Mesenchymal stem cell (in vitro differentiated cells and primary cell): ENCODE measurements around the gene OR13D1. TPM values are rescaled to one million over a fixed set of nuclear protein-coding genes. Genes with fewer than 3 reads are reported as not detected.
A peak's percentile ranks its signal among the peaks of the same experiment; 100 is the strongest.

Source experiments
- DNase-seq: peaks from one replicate; pipeline ENCODE4 v3.0.0-alpha.2; 2013
- H2AFZ ChIP-seq: one replicate; pipeline ENCODE4 v1.6.1; 2013; ENCODE audit warnings: low read depth, mild to moderate bottlenecking, control low read depth, inconsistent platforms, low read length, moderate library complexity
- H2AK5ac ChIP-seq: 2 replicates; pipeline ENCODE4 v1.6.1; 2013; ENCODE audit warnings: low read length, moderate library complexity, mild to moderate bottlenecking, inconsistent platforms; ENCODE audit not compliant: severe bottlenecking
- H2BK120ac ChIP-seq: one replicate; pipeline ENCODE4 v1.6.1; 2013; ENCODE audit warnings: low read depth, mild to moderate bottlenecking, inconsistent platforms, low read length, moderate library complexity
- H2BK12ac ChIP-seq, 2 experiments: one replicate each; pipeline ENCODE4 v1.6.1; 2013; ENCODE audit warnings: inconsistent platforms in 2 of 2, low read length in 2 of 2, mild to moderate bottlenecking in 2 of 2, moderate library complexity in 2 of 2, control low read depth in 1 of 2
- H2BK15ac ChIP-seq: one replicate; pipeline ENCODE4 v1.6.1; 2013; ENCODE audit warnings: mild to moderate bottlenecking, low read depth, inconsistent platforms; ENCODE audit not compliant: poor library complexity, severe bottlenecking
- H2BK5ac ChIP-seq: 2 replicates; pipeline ENCODE4 v1.6.1; 2013; ENCODE audit warnings: low read depth, mild to moderate bottlenecking, low read length, control low read depth, inconsistent platforms; ENCODE audit not compliant: poor library complexity, severe bottlenecking
- H3K14ac ChIP-seq, 2 experiments: one replicate each; pipeline ENCODE4 v1.6.1; 2013; ENCODE audit warnings: inconsistent platforms in 2 of 2, low read length in 2 of 2, control low read depth in 1 of 2, mild to moderate bottlenecking in 1 of 2, moderate library complexity in 1 of 2
- H3K18ac ChIP-seq, 2 experiments: one replicate each; pipeline ENCODE4 v1.6.1; 2013; ENCODE audit warnings: inconsistent platforms in 2 of 2, low read length in 2 of 2, control low read depth in 1 of 2, low read depth in 1 of 2, mild to moderate bottlenecking in 1 of 2
- H3K23ac ChIP-seq, 2 experiments: one replicate each; pipeline ENCODE4 v1.6.1; 2013; ENCODE audit warnings: inconsistent platforms in 2 of 2, low read length in 2 of 2, mild to moderate bottlenecking in 2 of 2, moderate library complexity in 2 of 2, control low read depth in 1 of 2
- H3K27ac ChIP-seq: 2 replicates; pipeline ENCODE4 v1.5.1; 2013; ENCODE audit warnings: mild to moderate bottlenecking, moderate library complexity, low read length, control low read depth, inconsistent platforms; ENCODE audit not compliant: poor library complexity, severe bottlenecking
- H3K27me3 ChIP-seq, 2 experiments: 2 replicates each; pipeline versions ENCODE4 v1.6.1 to v1.7.0; 2013; ENCODE audit warnings: low read length in 2 of 2, mild to moderate bottlenecking in 2 of 2, moderate library complexity in 2 of 2, control low read depth in 1 of 2, inconsistent platforms in 1 of 2; ENCODE audit not compliant: control insufficient read depth in 1 of 2, insufficient read depth in 1 of 2
- H3K36me3 ChIP-seq, 2 experiments: 2 replicates each; pipeline versions ENCODE4 v1.6.1 to v1.7.0; 2013; ENCODE audit warnings: low read length in 2 of 2, control low read depth in 1 of 2, inconsistent platforms in 1 of 2, low read depth in 1 of 2, mild to moderate bottlenecking in 1 of 2; ENCODE audit not compliant: insufficient read depth in 2 of 2, control insufficient read depth in 1 of 2
- H3K4ac ChIP-seq, 2 experiments: one replicate each; pipeline ENCODE4 v1.6.1; 2013; ENCODE audit warnings: inconsistent platforms in 2 of 2, low read length in 2 of 2, mild to moderate bottlenecking in 2 of 2, moderate library complexity in 2 of 2, control low read depth in 1 of 2, low read depth in 1 of 2
- H3K4me1 ChIP-seq: 2 replicates; pipeline ENCODE4 v1.6.1; 2013; ENCODE audit warnings: low read depth, low read length, control low read depth; ENCODE audit not compliant: control insufficient read depth, insufficient read depth
- H3K4me2 ChIP-seq: 2 replicates; pipeline ENCODE4 v1.6.1; 2013; ENCODE audit warnings: low read length, mild to moderate bottlenecking, inconsistent platforms; ENCODE audit not compliant: poor library complexity, severe bottlenecking
- H3K4me3 ChIP-seq, 2 experiments: 2 replicates each; pipeline versions ENCODE4 v1.5.1 to v1.7.0; 2013; ENCODE audit warnings: low read length in 2 of 2, mild to moderate bottlenecking in 2 of 2, control low read depth in 1 of 2, low read depth in 1 of 2; ENCODE audit not compliant: insufficient read depth in 1 of 2
- H3K79me1 ChIP-seq: replicated peaks from 2 replicates; pipeline ENCODE4 v1.6.1; 2013; ENCODE audit warnings: mild to moderate bottlenecking, control low read depth, low read length, inconsistent platforms; ENCODE audit not compliant: poor library complexity, severe bottlenecking
- H3K9ac ChIP-seq: 2 replicates; pipeline ENCODE4 v1.7.0; 2013; ENCODE audit warnings: mild to moderate bottlenecking, low read length, moderate library complexity
- H3K9me3 ChIP-seq: 2 replicates; pipeline ENCODE4 v1.7.0; 2013; ENCODE audit warnings: mild to moderate bottlenecking, low read length; ENCODE audit not compliant: control insufficient read depth
- H4K8ac ChIP-seq: one replicate; pipeline ENCODE4 v1.6.1; 2013; ENCODE audit warnings: inconsistent platforms, mild to moderate bottlenecking, low read length, moderate library complexity
- H4K91ac ChIP-seq: one replicate; pipeline ENCODE4 v1.6.1; 2013; ENCODE audit warnings: mild to moderate bottlenecking, low read length, inconsistent platforms
- WGBS: methylation state at CpG from one replicate; pipeline ENCODE4 v1.1.7; 2013; ENCODE audit warnings: mixed read lengths; 5-methylcytosine and 5-hydroxymethylcytosine counted together
- polyA plus RNA-seq, 2 experiments: library from polyadenylated mRNA; stranded (reverse); fragments of 200-250 nt; gene quantifications; one replicate each; pipeline ENCODE4 v1.2.3, GENCODE V29; 2013

The OR13D1 gene, protein sequence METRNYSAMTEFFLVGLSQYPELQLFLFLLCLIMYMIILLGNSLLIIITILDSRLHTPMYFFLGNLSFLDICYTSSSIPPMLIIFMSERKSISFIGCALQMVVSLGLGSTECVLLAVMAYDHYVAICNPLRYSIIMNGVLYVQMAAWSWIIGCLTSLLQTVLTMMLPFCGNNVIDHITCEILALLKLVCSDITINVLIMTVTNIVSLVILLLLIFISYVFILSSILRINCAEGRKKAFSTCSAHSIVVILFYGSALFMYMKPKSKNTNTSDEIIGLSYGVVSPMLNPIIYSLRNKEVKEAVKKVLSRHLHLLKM
- polyA plus RNA-seq (2013, experiment 1 of 2) = not detected
- not detected for polyA plus RNA-seq (2013, experiment 2 of 2)

DNA sequence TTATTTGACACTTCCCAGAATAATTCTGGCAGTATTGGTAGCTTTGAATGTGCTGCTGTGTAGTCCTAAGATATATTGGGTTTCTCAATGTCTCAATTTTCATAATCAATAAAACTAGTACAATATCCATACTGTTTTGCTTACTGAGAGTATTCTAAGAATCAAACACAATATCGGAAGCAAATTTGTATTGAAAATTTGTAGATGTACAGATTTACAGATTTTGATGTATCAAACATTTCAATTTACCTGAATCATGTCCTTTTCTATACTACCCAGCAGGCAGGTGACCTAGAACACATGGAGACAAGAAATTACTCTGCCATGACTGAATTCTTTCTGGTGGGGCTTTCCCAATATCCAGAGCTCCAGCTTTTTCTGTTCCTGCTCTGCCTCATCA lies at the start of gene OR13D1:
TSS of gene OR13D1 (plus strand) at position 301 of the 400 bp plus-strand sequence. CDS start at position 301, 0 bp downstream.
- no peak for DNase-seq
- H3K4ac ChIP-seq = no peak within 1 kb of the TSS
- H2BK12ac ChIP-seq = no peak within 1 kb of the TSS
- no peak within 1 kb of the TSS for H3K18ac ChIP-seq
- H3K79me1 ChIP-seq = no peaks in the 10 kb centered on the region
- no peak within 1 kb of the TSS for H3K14ac ChIP-seq
- WGBS = no CpG with 5 or more reads among the region's 1 CpG
- no peak within 1 kb of the TSS for H3K9ac ChIP-seq
- no peaks in the 10 kb centered on the region for H3K4me1 ChIP-seq
- no peak within 1 kb of the TSS for H4K91ac ChIP-seq
- H4K8ac ChIP-seq = no peak within 1 kb of the TSS
- no peak within 1 kb of the TSS for H2BK5ac ChIP-seq
- no peaks in the 10 kb centered on the region for H3K36me3 ChIP-seq
- no peak within 1 kb of the TSS for H2AK5ac ChIP-seq
- H2BK120ac ChIP-seq = no peak within 1 kb of the TSS
- no peak within 1 kb of the TSS for H3K4me2 ChIP-seq
- H2BK15ac ChIP-seq = no peak within 1 kb of the TSS
- H2AFZ ChIP-seq = no peak within 1 kb of the TSS
- no peak within 1 kb of the TSS for H3K4me3 ChIP-seq
- H3K9me3 ChIP-seq = no peaks in the 10 kb centered on the region
- no peak within 1 kb of the TSS for H3K23ac ChIP-seq
- no peak within 1 kb of the TSS for H3K27ac ChIP-seq
- H3K27me3 ChIP-seq = no peaks in the 10 kb centered on the region

DNA sequence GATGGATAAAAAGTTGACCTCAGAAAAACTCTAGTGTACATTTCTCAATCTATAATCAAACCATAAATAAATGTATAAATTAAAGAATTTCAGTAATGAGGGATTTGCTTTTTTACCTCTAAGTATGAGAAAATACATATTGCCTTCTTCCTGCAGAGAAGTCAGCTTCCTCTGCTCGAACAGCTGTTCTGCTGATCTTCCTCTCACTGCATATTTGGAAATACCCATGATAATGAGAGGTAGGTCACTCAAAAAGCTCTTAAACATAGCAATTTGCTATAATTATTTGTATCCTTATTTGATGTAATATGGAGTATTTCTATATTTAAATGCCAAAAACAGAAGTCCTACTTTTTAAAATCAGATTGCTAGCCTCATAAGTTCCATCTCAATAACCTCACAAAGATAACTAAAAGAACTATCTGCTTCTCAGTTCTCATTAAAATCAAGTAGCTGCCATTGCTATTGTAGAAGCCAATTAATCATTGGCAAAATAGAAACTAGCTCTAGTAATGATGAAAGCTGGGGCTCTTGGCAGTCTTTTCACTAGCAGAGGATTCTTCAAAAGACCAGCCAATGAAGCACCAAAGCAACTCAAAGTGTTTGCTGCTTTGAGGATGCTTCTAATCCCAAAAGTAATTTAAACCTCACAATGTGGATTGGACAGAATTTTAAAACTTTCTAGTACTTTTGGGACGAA lies 35.7 kb upstream of the OR13D1 start:
- no peak overlapping the region for H2BK120ac ChIP-seq
- H2AFZ ChIP-seq = no peak overlapping the region
- H3K14ac ChIP-seq = no peak overlapping the region
- H3K36me3 ChIP-seq = no peaks in the 10 kb centered on the region
- H4K8ac ChIP-seq = no peak overlapping the region
- no peaks in the 10 kb centered on the region for H3K79me1 ChIP-seq
- H4K91ac ChIP-seq = no peak overlapping the region
- H2BK15ac ChIP-seq = no peak overlapping the region
- WGBS = no CpG with 5 or more reads among the region's 2 CpGs
- H3K27me3 ChIP-seq = no peaks in the 10 kb centered on the region
- no peak overlapping the region for H3K4me3 ChIP-seq
- H3K27ac ChIP-seq = no peak overlapping the region
- no peak overlapping the region for H3K4ac ChIP-seq
- H3K4me1 ChIP-seq = no peaks in the 10 kb centered on the region
- H3K4me2 ChIP-seq = no peak overlapping the region
- no peak overlapping the region for H2AK5ac ChIP-seq
- DNase-seq = no peak
- H3K18ac ChIP-seq = no peak overlapping the region
- no peak overlapping the region for H3K9ac ChIP-seq
- no peak overlapping the region for H3K23ac ChIP-seq
- no peaks in the 10 kb centered on the region for H3K9me3 ChIP-seq
- H2BK5ac ChIP-seq = no peak overlapping the region
- H2BK12ac ChIP-seq = no peak overlapping the region

- H2AFZ ChIP-seq = no peak overlapping the region
- H3K4me3 ChIP-seq = no peak overlapping the region
- H3K18ac ChIP-seq = no peak overlapping the region
- no peak overlapping the region for H2BK15ac ChIP-seq
- WGBS = 79% methylated on average over 1 of the region's 2 CpGs
- no peak for DNase-seq
- H3K4ac ChIP-seq = no peak overlapping the region
- H3K27ac ChIP-seq = no peak overlapping the region
- no peak overlapping the region for H2AK5ac ChIP-seq
- H3K14ac ChIP-seq = no peak overlapping the region
- H3K9me3 ChIP-seq = no peaks in the 10 kb centered on the region
- no peak overlapping the region for H3K23ac ChIP-seq
- H3K9ac ChIP-seq = no peak overlapping the region
- H3K36me3 ChIP-seq = no peaks in the 10 kb centered on the region
- no peak overlapping the region for H4K91ac ChIP-seq
- H2BK12ac ChIP-seq = no peak overlapping the region
- no peaks in the 10 kb centered on the region for H3K27me3 ChIP-seq
- H3K4me1 ChIP-seq = no peaks in the 10 kb centered on the region
- H3K4me2 ChIP-seq = no peak overlapping the region
- no peak overlapping the region for H4K8ac ChIP-seq
- H3K79me1 ChIP-seq = no peaks in the 10 kb centered on the region
- H2BK5ac ChIP-seq = no peak overlapping the region
- no peak overlapping the region for H2BK120ac ChIP-seq
These were observed 18.7 kb upstream of the OR13D1 start for GRCh38 chr9:104675611-104676010.

DNA sequence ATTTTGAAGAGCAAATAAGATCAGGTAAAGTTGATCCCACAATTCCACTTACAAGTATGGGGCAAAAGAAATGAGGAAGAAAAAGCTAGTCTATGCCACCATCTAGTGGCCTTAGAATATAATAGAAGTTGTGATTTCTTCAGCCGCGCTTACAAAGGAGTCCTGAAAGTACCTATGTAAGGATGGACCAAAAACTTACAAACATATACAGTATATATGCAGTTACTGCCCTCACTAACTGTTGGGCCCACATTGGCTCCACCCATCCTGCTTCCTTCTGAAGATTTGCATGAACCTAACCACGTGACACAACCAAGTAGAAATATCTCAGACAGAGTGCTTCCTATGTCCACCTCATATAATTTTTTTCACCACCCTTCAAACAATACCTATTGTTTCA lies 11.7 kb upstream of the OR13D1 start:
- H2BK5ac ChIP-seq = no peak overlapping the region
- H3K4ac ChIP-seq = no peak overlapping the region
- no peak overlapping the region for H2BK120ac ChIP-seq
- no peak overlapping the region for H3K18ac ChIP-seq
- no peaks in the 10 kb centered on the region for H3K36me3 ChIP-seq
- no peak overlapping the region for H3K4me3 ChIP-seq
- no peak overlapping the region for H3K9ac ChIP-seq
- H3K4me2 ChIP-seq = no peak overlapping the region
- no peak overlapping the region for H2BK15ac ChIP-seq
- H3K4me1 ChIP-seq = no peaks in the 10 kb centered on the region
- no peak overlapping the region for H2AK5ac ChIP-seq
- WGBS = 0% methylated on average over 3 of the region's 3 CpGs
- no peaks in the 10 kb centered on the region for H3K79me1 ChIP-seq
- H2AFZ ChIP-seq = no peak overlapping the region
- DNase-seq = peak; percentile 51
- no peak overlapping the region for H3K27ac ChIP-seq
- H2BK12ac ChIP-seq = no peak overlapping the region
- H4K8ac ChIP-seq = no peak overlapping the region
- H3K23ac ChIP-seq = no peak overlapping the region
- H3K9me3 ChIP-seq = no peaks in the 10 kb centered on the region
- no peaks in the 10 kb centered on the region for H3K27me3 ChIP-seq
- H4K91ac ChIP-seq = no peak overlapping the region
- H3K14ac ChIP-seq = no peak overlapping the region
